Measurements from ENCODE around the gene TF. TPM values are rescaled to one million over a fixed set of nuclear protein-coding genes. Genes with fewer than 3 reads are reported as not detected.

TF gene
- total and polyA plus RNA-seq, 2 of the 8 experiments (the other 6 are each of a cell fraction or from before 2014, with no cell fraction given) = 0.02 to 0.26 TPM

DNA sequence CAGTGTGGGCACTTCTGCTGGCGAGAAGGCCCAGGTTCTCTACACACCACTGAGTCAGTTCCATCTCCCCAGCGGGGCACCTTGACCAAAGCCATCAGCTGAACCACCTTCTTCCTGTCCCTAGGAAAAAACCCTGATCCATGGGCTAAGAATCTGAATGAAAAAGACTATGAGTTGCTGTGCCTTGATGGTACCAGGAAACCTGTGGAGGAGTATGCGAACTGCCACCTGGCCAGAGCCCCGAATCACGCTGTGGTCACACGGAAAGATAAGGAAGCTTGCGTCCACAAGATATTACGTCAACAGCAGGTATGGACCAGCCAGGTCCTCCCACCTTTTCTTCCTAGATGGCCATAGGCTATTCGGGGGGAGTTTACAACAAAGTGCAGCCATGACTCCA, 29.1 kb downstream of the TF start:
- WGBS, 2 experiments (ENCODE audit: extremely low coverage in 1 of 2, insufficient coverage in 1 of 2, insufficient read length in 1 of 2, insufficient replicate concordance in 2 of 2, low coverage in 1 of 2, low lambda C conversion rate in 2 of 2, missing lambda C conversion rate in 1 of 2) = 93% methylated on average over 9 of the region's 9 CpGs; no CpG with 5 or more reads in 1 of the 2 experiments
- POLR2A ChIA-PET (ENCODE audit: partially characterized antibody) = no interaction called here
- no peak for FAIRE-seq

More for the DNA sequence above, 29.1 kb downstream of the TF start:
- no peak overlapping the region for H4K8ac ChIP-seq (ENCODE audit: extremely low read depth, insufficient read depth, low read length)
- H3K14ac ChIP-seq (ENCODE audit: insufficient read length) = no peak overlapping the region
- no peak overlapping the region for H2BK5ac ChIP-seq (ENCODE audit: low read depth, low read length)
- no peak overlapping the region for H3K23ac ChIP-seq (ENCODE audit: insufficient read length)
- no peak overlapping the region for H2BK15ac ChIP-seq (ENCODE audit: low read length)
- no peak overlapping the region for H3K4me2 ChIP-seq (ENCODE audit: insufficient read depth in 1 of 2, low read depth in 2 of 2, low read length in 2 of 2)
- H3K56ac ChIP-seq (replicated peaks; ENCODE audit: insufficient read length, low read depth, low read length) = no peak overlapping the region
- H3K27ac ChIP-seq (ENCODE audit: low read depth, low read length) = no peak overlapping the region
- H3K9ac ChIP-seq (replicated peaks in 1 of 4; ENCODE audit: extremely low read depth in 1 of 4, low read depth in 3 of 4, low read length in 3 of 4) = no peak overlapping the region
- H2AK5ac ChIP-seq (ENCODE audit: low read depth, low read length) = no peak overlapping the region
- H4K20me1 ChIP-seq (replicated peaks in 1 of 2; ENCODE audit: control insufficient read depth in 1 of 2, insufficient read depth in 2 of 2, low read length in 2 of 2) = no peaks in the 10 kb centered on the region
- TF ChIP-seq CHD2 (IDR thresholded peaks at IDR 0.05; ENCODE audit: low read length) (no peak), TAF7 (optimal IDR thresholded peaks at IDR 0.05; ENCODE audit: borderline replicate concordance, low read depth, low read length) (no peak), RNF2 (IDR thresholded peaks at IDR 0.05; ENCODE audit: borderline replicate concordance, low read depth, low read length, missing control alignments, poor library complexity, severe bottlenecking) (no peak), SRF (IDR thresholded peaks at IDR 0.05; ENCODE audit: low read depth, low read length) (no peak), TBP (IDR thresholded peaks at IDR 0.05; ENCODE audit: low read depth, low read length) (no peak)
- TF ChIP-seq, protein P1, sequence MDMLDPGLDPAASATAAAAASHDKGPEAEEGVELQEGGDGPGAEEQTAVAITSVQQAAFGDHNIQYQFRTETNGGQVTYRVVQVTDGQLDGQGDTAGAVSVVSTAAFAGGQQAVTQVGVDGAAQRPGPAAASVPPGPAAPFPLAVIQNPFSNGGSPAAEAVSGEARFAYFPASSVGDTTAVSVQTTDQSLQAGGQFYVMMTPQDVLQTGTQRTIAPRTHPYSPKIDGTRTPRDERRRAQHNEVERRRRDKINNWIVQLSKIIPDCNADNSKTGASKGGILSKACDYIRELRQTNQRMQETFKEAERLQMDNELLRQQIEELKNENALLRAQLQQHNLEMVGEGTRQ (IDR thresholded peaks at IDR 0.05; ENCODE audit: low read length) = no peak
- TF ChIP-seq, protein P2, sequence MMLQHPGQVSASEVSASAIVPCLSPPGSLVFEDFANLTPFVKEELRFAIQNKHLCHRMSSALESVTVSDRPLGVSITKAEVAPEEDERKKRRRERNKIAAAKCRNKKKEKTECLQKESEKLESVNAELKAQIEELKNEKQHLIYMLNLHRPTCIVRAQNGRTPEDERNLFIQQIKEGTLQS (IDR thresholded peaks at IDR 0.05; ENCODE audit: insufficient read depth, low read depth, low read length) = no peak
- H2BK12ac ChIP-seq (ENCODE audit: low read depth, low read length) = no peak overlapping the region
- peaks cover 0 to 6% (median 0%) of the 10 kb centered on the region in 4 experiments; a peak in 1 of 7 replicates for H3K4me1 ChIP-seq (replicated peaks in 1 of 4; ENCODE audit: control insufficient read depth in 3 of 4, insufficient read depth in 4 of 4, low read length in 3 of 4)
- no peak overlapping the region for H3K4ac ChIP-seq (replicated peaks; ENCODE audit: insufficient read length, low read depth, low read length)
- H2BK120ac ChIP-seq (replicated peaks; ENCODE audit: low read depth, low read length) = no peak overlapping the region
- no peak for DNase-seq (ENCODE audit: low read depth in 1 of 2, low spot score in 2 of 2)
- H3K23me2 ChIP-seq (ENCODE audit: low read depth, low read length) = no peaks in the 10 kb centered on the region
- H3K79me2 ChIP-seq (ENCODE audit: control insufficient read depth in 1 of 2, insufficient read depth in 2 of 2, low read length in 2 of 2) = 0 out of 4 replicates have a peak, but pooled peaks cover 0 to 3% of the 10 kb centered on the region in 2 experiments
- no peak overlapping the region for H4K91ac ChIP-seq (replicated peaks; ENCODE audit: insufficient read length, low read length)
- no peak overlapping the region for H4K5ac ChIP-seq (ENCODE audit: insufficient read length, low read depth, low read length)
- no peak overlapping the region for H3K18ac ChIP-seq (ENCODE audit: extremely low read depth, low read length)
- no peaks in the 10 kb centered on the region for H3K79me1 ChIP-seq (ENCODE audit: low read depth, low read length)
- H3K27me3 ChIP-seq (replicated peaks in 1 of 4; ENCODE audit: control insufficient read depth in 3 of 4, extremely low read depth in 1 of 4, insufficient read depth in 3 of 4, low read length in 3 of 4) = no peaks in the 10 kb centered on the region
- no peak overlapping the region for H3K4me3 ChIP-seq (ENCODE audit: extremely low read depth in 1 of 4, insufficient read depth in 2 of 4, low read depth in 3 of 4, low read length in 4 of 4)
- H3K9me3 ChIP-seq (ENCODE audit: insufficient read depth in 2 of 2, low read depth in 1 of 2, low read length in 1 of 2) = no peaks in the 10 kb centered on the region
- H2BK20ac ChIP-seq (ENCODE audit: low read length) = no peak overlapping the region
- H2AFZ ChIP-seq (ENCODE audit: low read length) = no peak overlapping the region
- CTCF ChIA-PET (ENCODE audit: partially characterized antibody) = interaction anchor here (0.9 to 1.2 kb wide), 2 partner anchors 13 to 122 kb away, joined by 3 read pairs; no protein-coding TSS in a partner anchor
- no peaks in the 10 kb centered on the region for H3K36me3 ChIP-seq (ENCODE audit: control insufficient read depth in 2 of 4, insufficient read depth in 4 of 4, low read length in 3 of 4)
